ENCODE results near the gene LRP4. TPM values are rescaled to one million over a fixed set of nuclear protein-coding genes. Genes with fewer than 3 reads are reported as not detected.

Gene LRP4, protein sequence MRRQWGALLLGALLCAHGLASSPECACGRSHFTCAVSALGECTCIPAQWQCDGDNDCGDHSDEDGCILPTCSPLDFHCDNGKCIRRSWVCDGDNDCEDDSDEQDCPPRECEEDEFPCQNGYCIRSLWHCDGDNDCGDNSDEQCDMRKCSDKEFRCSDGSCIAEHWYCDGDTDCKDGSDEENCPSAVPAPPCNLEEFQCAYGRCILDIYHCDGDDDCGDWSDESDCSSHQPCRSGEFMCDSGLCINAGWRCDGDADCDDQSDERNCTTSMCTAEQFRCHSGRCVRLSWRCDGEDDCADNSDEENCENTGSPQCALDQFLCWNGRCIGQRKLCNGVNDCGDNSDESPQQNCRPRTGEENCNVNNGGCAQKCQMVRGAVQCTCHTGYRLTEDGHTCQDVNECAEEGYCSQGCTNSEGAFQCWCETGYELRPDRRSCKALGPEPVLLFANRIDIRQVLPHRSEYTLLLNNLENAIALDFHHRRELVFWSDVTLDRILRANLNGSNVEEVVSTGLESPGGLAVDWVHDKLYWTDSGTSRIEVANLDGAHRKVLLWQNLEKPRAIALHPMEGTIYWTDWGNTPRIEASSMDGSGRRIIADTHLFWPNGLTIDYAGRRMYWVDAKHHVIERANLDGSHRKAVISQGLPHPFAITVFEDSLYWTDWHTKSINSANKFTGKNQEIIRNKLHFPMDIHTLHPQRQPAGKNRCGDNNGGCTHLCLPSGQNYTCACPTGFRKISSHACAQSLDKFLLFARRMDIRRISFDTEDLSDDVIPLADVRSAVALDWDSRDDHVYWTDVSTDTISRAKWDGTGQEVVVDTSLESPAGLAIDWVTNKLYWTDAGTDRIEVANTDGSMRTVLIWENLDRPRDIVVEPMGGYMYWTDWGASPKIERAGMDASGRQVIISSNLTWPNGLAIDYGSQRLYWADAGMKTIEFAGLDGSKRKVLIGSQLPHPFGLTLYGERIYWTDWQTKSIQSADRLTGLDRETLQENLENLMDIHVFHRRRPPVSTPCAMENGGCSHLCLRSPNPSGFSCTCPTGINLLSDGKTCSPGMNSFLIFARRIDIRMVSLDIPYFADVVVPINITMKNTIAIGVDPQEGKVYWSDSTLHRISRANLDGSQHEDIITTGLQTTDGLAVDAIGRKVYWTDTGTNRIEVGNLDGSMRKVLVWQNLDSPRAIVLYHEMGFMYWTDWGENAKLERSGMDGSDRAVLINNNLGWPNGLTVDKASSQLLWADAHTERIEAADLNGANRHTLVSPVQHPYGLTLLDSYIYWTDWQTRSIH (N-terminal part only)
- 0.16 and 0.88 TPM in 2 replicates for total RNA-seq

GRCh38 chr11:46918083-46918787 is at the start of gene LRP4:
Gene LRP4, minus strand, starts transcription at chr11:46918550. Its CDS starts 171 bp downstream, at chr11:46918379.

GRCh38 chr11:46936138-46937110 is 18.1 kb upstream of the LRP4 start, which contains the start of gene CSTPP1:
Gene CSTPP1, plus strand, starts transcription at chr11:46936761. Its CDS starts 45 bp downstream, at chr11:46936806.

DNA sequence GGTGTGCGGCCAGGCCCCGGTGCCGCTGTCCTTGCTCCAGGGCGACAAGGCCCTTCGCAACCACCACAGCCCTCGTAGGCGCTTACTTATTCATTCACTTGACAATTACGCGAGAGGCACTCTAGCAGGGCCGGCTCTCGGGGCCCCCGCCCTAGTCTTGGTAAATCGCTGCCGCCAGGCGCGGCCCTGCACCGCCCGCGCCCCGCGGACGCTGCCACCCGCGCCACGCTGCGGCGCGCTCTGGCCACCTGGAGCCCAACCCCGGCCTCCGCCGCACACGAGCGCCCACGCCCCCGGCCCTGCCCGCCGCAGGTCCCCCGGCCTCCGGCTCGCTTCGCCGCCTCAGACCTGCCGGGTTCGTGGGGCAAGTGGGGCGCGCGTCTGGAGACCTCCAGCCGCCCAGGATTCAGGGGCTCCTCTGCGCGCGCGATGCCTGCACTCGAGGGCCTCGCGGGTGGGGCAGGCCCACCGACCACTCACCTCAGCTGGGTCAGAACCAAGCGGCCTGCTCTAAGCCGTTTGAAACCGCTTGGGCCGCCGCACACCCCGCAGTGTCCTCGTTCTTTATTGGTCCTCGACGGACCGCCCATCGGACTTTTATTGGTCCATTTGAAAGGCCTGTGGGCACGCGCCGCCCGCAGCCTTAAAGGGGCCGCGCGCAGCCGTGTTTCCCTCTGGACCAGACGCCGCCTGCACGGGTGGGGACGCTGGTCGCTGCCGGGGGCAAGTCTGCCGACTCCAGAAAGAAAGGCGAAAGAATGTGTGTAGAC is 72.4 kb downstream of the LRP4 start, which contains the start of gene CKAP5:
CKAP5 (minus strand) TSS at position 541 of the 770 bp plus-strand sequence. CDS start 25,049 bp downstream, outside the sequence.

Other genes starting within 250 kb of the LRP4 start
- gene ARHGAP1, start 217.9 kb downstream of the LRP4 start, total RNA-seq, result 17.8 and 28.9 TPM in 2 replicates
- 3.7 and 5.0 TPM in 2 replicates for gene ZNF408, start 217.5 kb downstream of the LRP4 start, total RNA-seq
- not detected in 2 replicates for gene F2, start 199.3 kb downstream of the LRP4 start, total RNA-seq
- 56.0 and 125 TPM in 2 replicates for gene CKAP5, start 72.3 kb downstream of the LRP4 start, total RNA-seq
- gene CSTPP1, start 18.2 kb upstream of the LRP4 start, total RNA-seq, result 6.6 and 9.6 TPM in 2 replicates

All from bladder microvascular endothelial cell (primary cell).